HCT116 (cell line): ENCODE data around the gene CASP8. TPM values are rescaled to one million over a fixed set of nuclear protein-coding genes. Genes with fewer than 3 reads are reported as not detected.

Source experiments
- ATAC-seq: fragments of 200-7000 bp; cut with Tn5 transposase; 2 replicates; pipeline ENCODE4 v1.9.1; 2020; ENCODE audit warnings: mild to moderate bottlenecking, moderate library complexity
- BruUV-seq: library from RNA; stranded (reverse); fragments of 400-500 nt; replicated peaks from 2 replicates; lab custom pipeline; 2021; lab: Mats Ljungman, UMichigan
- CTCF ChIA-PET: fragments of 300-600 bp; sonication (Branson Sonifier 250); formaldehyde crosslinking; loops from one replicate; lab custom pipeline; 2021; ENCODE audit warnings: antibody characterized with exemption; lab: Charles Lee
- POLR2A ChIA-PET: fragments of 300-600, 350-600 bp; sonication (Branson Sonifier 250); formaldehyde crosslinking; loops from one replicate; lab custom pipeline; 2021; ENCODE audit warnings: antibody characterized with exemption; lab: Charles Lee
- RAD21 ChIA-PET, 2 experiments: fragments of 300-600 bp; sonication (Branson Sonifier 250); formaldehyde crosslinking; loops; one replicate each; lab custom pipeline; 2023; ENCODE audit warnings: low total read pairs in 2 of 2; ENCODE audit not compliant: uncharacterized antibody in 2 of 2, unreplicated experiment in 2 of 2, low non-redundant PET in 1 of 2; lab: Charles Lee
- DNase-seq: peaks from one replicate; pipeline ENCODE4 v3.0.0-alpha.2; 2010; ENCODE audit warnings: low read depth, low spot score
- H2AFZ ChIP-seq: fragments of 200-600 bp; shearing (Covaris generic), sonication (generic); 2 replicates; pipeline ENCODE4 v1.6.1; 2017; ENCODE audit warnings: low read depth, mixed run types, mixed read lengths, antibody characterized with exemption, low read length; ENCODE audit not compliant: poor library complexity, severe bottlenecking
- H3K27ac ChIP-seq: 2 replicates; pipeline ENCODE4 v1.5.1; 2012; ENCODE audit warnings: low read depth, low read length
- H3K27me3 ChIP-seq: fragments of 200-600 bp; sonication (generic); 2 replicates; pipeline ENCODE4 v1.6.1; 2016; ENCODE audit warnings: mixed run types, low read length, mixed read lengths; ENCODE audit not compliant: insufficient read depth
- H3K36me3 ChIP-seq, 2 experiments: fragments of 200-500 bp in 1 of 2; fragments of 200-600 bp in 1 of 2; sonication (Bioruptor generic) in 1 of 2; sonication (generic) in 1 of 2; 2 replicates each; pipeline versions ENCODE4 v1.5.1 to v1.6.1; 2014 to 2016; ENCODE audit warnings: low read length in 2 of 2, inconsistent platforms in 1 of 2, mixed read lengths in 1 of 2, mixed run types in 1 of 2; ENCODE audit not compliant: insufficient read depth in 2 of 2, control insufficient read depth in 1 of 2
- H3K4me1 ChIP-seq, 2 experiments: fragments of 200-600 bp in 1 of 2; sonication (generic) in 1 of 2; 2 replicates each; pipeline versions ENCODE4 v1.5.1 to v1.6.1; 2012 to 2017; ENCODE audit warnings: low read length in 2 of 2, inconsistent platforms in 1 of 2, mild to moderate bottlenecking in 1 of 2, mixed read lengths in 1 of 2, mixed run types in 1 of 2, moderate library complexity in 1 of 2; ENCODE audit not compliant: insufficient read depth in 2 of 2, control insufficient read depth in 1 of 2
- H3K4me2 ChIP-seq: fragments of 200-600 bp; sonication (generic); 2 replicates; pipeline ENCODE4 v1.6.1; 2017; ENCODE audit warnings: mixed run types, low read length, mixed read lengths
- H3K4me3 ChIP-seq, 2 experiments: fragments of 200-600 bp in 1 of 2; sonication (generic) in 1 of 2; replicated peaks in 1 of 2; 2 replicates each; pipeline ENCODE4 v1.5.1; 2011 to 2016; ENCODE audit warnings: low read length in 2 of 2, control low read depth in 1 of 2, low read depth in 1 of 2, mild to moderate bottlenecking in 1 of 2, mixed read lengths in 1 of 2, mixed run types in 1 of 2
- H3K79me2 ChIP-seq: fragments of 200-600 bp; sonication (generic); 2 replicates; pipeline ENCODE4 v1.6.1; 2017; ENCODE audit warnings: mild to moderate bottlenecking, mixed run types, low read length, moderate library complexity, mixed read lengths; ENCODE audit not compliant: insufficient read depth
- H3K9ac ChIP-seq: fragments of 200-600 bp; sonication (generic); 2 replicates; pipeline ENCODE4 v1.6.1; 2016; ENCODE audit warnings: low read length, mixed read lengths
- H3K9me2 ChIP-seq: fragments of 200-600 bp; sonication (generic), shearing (Covaris generic); 2 replicates; pipeline ENCODE4 v1.6.1; 2017; ENCODE audit warnings: mixed run types, mild to moderate bottlenecking, moderate library complexity; ENCODE audit not compliant: insufficient read depth
- H3K9me3 ChIP-seq, 2 experiments: fragments of 200-500 bp in 1 of 2; fragments of 200-600 bp in 1 of 2; sonication (Bioruptor generic) in 1 of 2; sonication (generic) in 1 of 2; 2 replicates each; pipeline ENCODE4 v1.6.1; 2014 to 2017; ENCODE audit warnings: low read length in 2 of 2, mixed read lengths in 2 of 2, inconsistent platforms in 1 of 2, low read depth in 1 of 2, mild to moderate bottlenecking in 1 of 2, mixed run types in 1 of 2, moderate library complexity in 1 of 2; ENCODE audit not compliant: control insufficient read depth in 1 of 2, insufficient read depth in 1 of 2
- H4K20me1 ChIP-seq: fragments of 200-600 bp; sonication (generic), shearing (Covaris generic); 2 replicates; pipeline ENCODE4 v1.6.1; 2017; ENCODE audit warnings: mixed run types, mild to moderate bottlenecking, moderate library complexity; ENCODE audit not compliant: insufficient read depth
- CBX3 ChIP-seq: IDR thresholded peaks from 2 replicates; pipeline ENCODE4 v1.6.1; 2012; ENCODE audit warnings: low read depth
- CEBPB ChIP-seq: IDR thresholded peaks from 2 replicates; pipeline ENCODE4 v1.6.1; 2012; ENCODE audit warnings: low read depth
- ELF1 ChIP-seq: IDR thresholded peaks from 2 replicates; pipeline ENCODE4 v1.6.1; 2012; ENCODE audit warnings: low read depth, borderline replicate concordance
- EZH2phosphoT487 ChIP-seq: fragments of 200-600 bp; IDR thresholded peaks from 2 replicates; pipeline ENCODE4 v1.6.1; 2018; ENCODE audit warnings: antibody characterized with exemption, borderline replicate concordance
- MAX ChIP-seq: IDR thresholded peaks from 2 replicates; pipeline ENCODE4 v1.6.1; 2012
- POLR2A ChIP-seq: IDR thresholded peaks from 2 replicates; pipeline ENCODE4 v1.7.0; 2011; ENCODE audit warnings: borderline replicate concordance; ENCODE audit not compliant: insufficient read depth, insufficient read length; ENCODE audit errors: extremely low read depth
- POLR2AphosphoS5 ChIP-seq: IDR thresholded peaks from 2 replicates; pipeline ENCODE4 v1.6.1; 2011; ENCODE audit warnings: mild to moderate bottlenecking, low read depth, low read length, moderate library complexity
- SP1 ChIP-seq: IDR thresholded peaks from 2 replicates; pipeline ENCODE4 v1.6.1; 2012; ENCODE audit warnings: low read depth
- TCF7L2 ChIP-seq: IDR thresholded peaks from 2 replicates; pipeline ENCODE4 v1.7.0; 2011; ENCODE audit warnings: borderline replicate concordance, inconsistent platforms; ENCODE audit not compliant: insufficient read depth, insufficient read length; ENCODE audit errors: extremely low read depth
- ZBTB33 ChIP-seq: IDR thresholded peaks from 2 replicates; pipeline ENCODE4 v1.6.1; 2011; ENCODE audit warnings: mild to moderate bottlenecking, low read length, moderate library complexity; ENCODE audit not compliant: insufficient replicate concordance; ENCODE audit errors: extremely low read depth
- ZFX ChIP-seq: fragments of 450-650 bp; IDR thresholded peaks from 2 replicates; pipeline ENCODE4 v1.6.1; 2017
- intact Hi-C: fragments of 100-400 bp; cut with micrococcal nuclease; formaldehyde crosslinking; loops from 2 replicates; pipeline ENCODE4 v1.10.0; 2022
- total RNA-seq: library from RNA; stranded (reverse); gene quantifications from one replicate; pipeline ENCODE4 v1.2.1, GENCODE V29; 2021; ENCODE audit not compliant: unreplicated experiment

CASP8 gene
- total RNA-seq, 1 experiment from 2014 or later, result 29.6 TPM

GRCh38 chr2:201273330-201273983, 13.1 kb downstream of the CASP8 start:
- Histone ChIP-seq H3K27me3 (no peaks in the 10 kb centered on the region), H3K9me3 (no peaks in the 10 kb centered on the region), H3K79me2 (no peaks in the 10 kb centered on the region), H3K4me1 (no peaks in the 10 kb centered on the region), H3K4me2 (no peak overlapping the region), H3K36me3 (peaks cover 13 to 16% of the 10 kb centered on the region in 2 experiments; a peak in 3 of 4 replicates), H2AFZ (no peak overlapping the region), H3K27ac (no peak overlapping the region), H3K4me3 (no peak overlapping the region), H3K9ac (no peak overlapping the region), H4K20me1 (no peaks in the 10 kb centered on the region), H3K9me2 (no peaks in the 10 kb centered on the region)
- intact Hi-C loops, result no loop called here
- no TSS peak for BruUV-seq
- ChIA-PET RAD21 (no interaction called here), CTCF (no interaction called here), POLR2A (no interaction called here)
- no peak for DNase-seq
- ATAC-seq, result no peak
- TF ChIP-seq CEBPB (no peak), POLR2A (no peak), ZFX (no peak), SP1 (no peak), ZBTB33 (no peak), EZH2phosphoT487 (no peak), POLR2AphosphoS5 (no peak), MAX (no peak), ELF1 (no peak), CBX3 (no peak), TCF7L2 (no peak)
